Natural killer cell (primary cell): ENCODE measurements around the gene CRACR2A. TPM values are rescaled to one million over a fixed set of nuclear protein-coding genes. Genes with fewer than 3 reads are reported as not detected.

Experiments used
- ATAC-seq, 3 donors: fragments of 150-1000 bp in 2 of 3; fragments of 200-7000 bp in 1 of 3; cut with Tn5 transposase; 1 replicate in 1 of 3; 2 replicates in 2 of 3; pipeline ENCODE4 v1.10.0; 2021; ENCODE audit warnings: mild to moderate bottlenecking in 2 of 3, moderate library complexity in 2 of 3
- DNase-seq, 2 donors: peaks; one replicate each; pipeline versions ENCODE4 v3.0.0 to v3.0.0-alpha.2; 2013 to 2021; ENCODE audit warnings: mixed read lengths in 1 of 2
- H3K27ac ChIP-seq: one replicate; pipeline ENCODE4 v1.5.1; 2013; ENCODE audit warnings: mild to moderate bottlenecking, low read length
- H3K27me3 ChIP-seq: one replicate; pipeline ENCODE4 v1.6.1; 2013; ENCODE audit warnings: low read length; ENCODE audit not compliant: control insufficient read depth, insufficient read depth
- H3K36me3 ChIP-seq: one replicate; pipeline ENCODE4 v1.6.1; 2013; ENCODE audit warnings: low read length; ENCODE audit not compliant: control insufficient read depth, insufficient read depth
- H3K4me1 ChIP-seq: one replicate; pipeline ENCODE4 v1.6.1; 2013; ENCODE audit warnings: low read length; ENCODE audit not compliant: control insufficient read depth, insufficient read depth
- H3K4me3 ChIP-seq: one replicate; pipeline ENCODE4 v1.5.1; 2013; ENCODE audit warnings: low read length
- H3K9me3 ChIP-seq: one replicate; pipeline ENCODE4 v1.6.1; 2013; ENCODE audit warnings: low read length; ENCODE audit not compliant: control insufficient read depth, insufficient read depth
- H3K27ac Mint-ChIP-seq, 2 donors: one replicate each; pipeline ENCODE4 v1.8.0; 2022; ENCODE audit warnings: mild to moderate bottlenecking in 2 of 2, mixed read lengths in 2 of 2, moderate library complexity in 1 of 2
- H3K27me3 Mint-ChIP-seq, 2 donors: one replicate each; pipeline ENCODE4 v1.8.0; 2022; ENCODE audit warnings: low read depth in 2 of 2, mixed read lengths in 2 of 2
- H3K36me3 Mint-ChIP-seq: one replicate; pipeline ENCODE4 v1.8.0; 2022; ENCODE audit warnings: mixed read lengths
- H3K4me1 Mint-ChIP-seq, 2 donors: one replicate each; pipeline ENCODE4 v1.8.0; 2022; ENCODE audit warnings: mixed read lengths in 2 of 2
- H3K4me3 Mint-ChIP-seq: one replicate; pipeline ENCODE4 v1.8.0; 2022; ENCODE audit warnings: mild to moderate bottlenecking, moderate library complexity, mixed read lengths
- H3K9me3 Mint-ChIP-seq, 2 donors: one replicate each; pipeline ENCODE4 v1.8.0; 2022; ENCODE audit warnings: mixed read lengths in 2 of 2
- WGBS: methylation state at CpG from one replicate; pipeline ENCODE4 v1.1.7; 2013; ENCODE audit warnings: missing lambda C conversion rate; ENCODE audit not compliant: insufficient coverage; 5-methylcytosine and 5-hydroxymethylcytosine counted together
- intact Hi-C: fragments of 100-400 bp; cut with micrococcal nuclease; formaldehyde crosslinking; loops from one replicate; pipeline ENCODE4 v1.14.2; 2022
- total RNA-seq, 4 donors: library from RNA; stranded (reverse); fragments of 120-200 nt in 1 of 4; gene quantifications; one replicate each; pipeline versions ENCODE4 v1.2.3 to v1.2.4, GENCODE V29; 2013 to 2022
- TF ChIP-seq, protein P1 (sequence below): fragments of 200-600 bp; IDR thresholded peaks from one replicate; pipeline ENCODE4 v1.8.0; 2022; ENCODE audit warnings: antibody characterized with exemption

The CRACR2A gene
- total RNA-seq, 3 donors from 2014 or later (not counting 1 experiment from before 2014, with no cell fraction given), result 59.8 to 94.4 (median 80.5) TPM

DNA sequence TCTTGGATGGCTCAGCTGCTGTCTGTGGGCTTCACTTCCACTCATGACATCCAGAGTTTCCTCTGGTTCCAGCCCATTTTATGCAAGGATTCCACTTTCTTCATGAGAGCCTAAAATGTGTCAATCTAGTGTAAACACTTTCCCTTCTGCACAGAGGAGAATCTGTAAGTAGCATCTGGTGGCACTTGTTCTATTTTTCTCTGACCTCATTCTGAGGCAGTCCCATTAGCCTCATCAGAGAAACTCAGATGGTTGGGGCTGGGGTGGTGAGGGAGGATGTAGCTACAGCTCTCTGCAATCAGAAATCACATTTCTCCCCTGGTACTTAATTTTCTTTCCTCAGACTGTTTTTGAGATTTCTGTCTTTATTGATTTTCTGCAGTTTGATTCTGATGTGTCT is 180.3 kb downstream of the CRACR2A start:
- H3K9me3 Mint-ChIP-seq, result no peaks in the 10 kb centered on the region
- no peak overlapping the region for H3K27ac Mint-ChIP-seq
- DNase-seq (no peak), ATAC-seq (no peak)
- no peaks in the 10 kb centered on the region for H3K4me1 ChIP-seq
- no peak overlapping the region for H3K4me3 Mint-ChIP-seq
- no peaks in the 10 kb centered on the region for H3K27me3 ChIP-seq
- no peaks in the 10 kb centered on the region for H3K36me3 ChIP-seq
- intact Hi-C loops, result no loop called here
- peaks cover 9 to 14% of the 10 kb centered on the region in 2 donors for H3K27me3 Mint-ChIP-seq
- no peaks in the 10 kb centered on the region for H3K9me3 ChIP-seq
- no peaks in the 10 kb centered on the region for H3K4me1 Mint-ChIP-seq
- H3K36me3 Mint-ChIP-seq, result no peaks in the 10 kb centered on the region
- TF ChIP-seq, protein P1, sequence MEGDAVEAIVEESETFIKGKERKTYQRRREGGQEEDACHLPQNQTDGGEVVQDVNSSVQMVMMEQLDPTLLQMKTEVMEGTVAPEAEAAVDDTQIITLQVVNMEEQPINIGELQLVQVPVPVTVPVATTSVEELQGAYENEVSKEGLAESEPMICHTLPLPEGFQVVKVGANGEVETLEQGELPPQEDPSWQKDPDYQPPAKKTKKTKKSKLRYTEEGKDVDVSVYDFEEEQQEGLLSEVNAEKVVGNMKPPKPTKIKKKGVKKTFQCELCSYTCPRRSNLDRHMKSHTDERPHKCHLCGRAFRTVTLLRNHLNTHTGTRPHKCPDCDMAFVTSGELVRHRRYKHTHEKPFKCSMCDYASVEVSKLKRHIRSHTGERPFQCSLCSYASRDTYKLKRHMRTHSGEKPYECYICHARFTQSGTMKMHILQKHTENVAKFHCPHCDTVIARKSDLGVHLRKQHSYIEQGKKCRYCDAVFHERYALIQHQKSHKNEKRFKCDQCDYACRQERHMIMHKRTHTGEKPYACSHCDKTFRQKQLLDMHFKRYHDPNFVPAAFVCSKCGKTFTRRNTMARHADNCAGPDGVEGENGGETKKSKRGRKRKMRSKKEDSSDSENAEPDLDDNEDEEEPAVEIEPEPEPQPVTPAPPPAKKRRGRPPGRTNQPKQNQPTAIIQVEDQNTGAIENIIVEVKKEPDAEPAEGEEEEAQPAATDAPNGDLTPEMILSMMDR, result no peak
- no peak overlapping the region for H3K4me3 ChIP-seq
- H3K27ac ChIP-seq, result no peak overlapping the region

DNA sequence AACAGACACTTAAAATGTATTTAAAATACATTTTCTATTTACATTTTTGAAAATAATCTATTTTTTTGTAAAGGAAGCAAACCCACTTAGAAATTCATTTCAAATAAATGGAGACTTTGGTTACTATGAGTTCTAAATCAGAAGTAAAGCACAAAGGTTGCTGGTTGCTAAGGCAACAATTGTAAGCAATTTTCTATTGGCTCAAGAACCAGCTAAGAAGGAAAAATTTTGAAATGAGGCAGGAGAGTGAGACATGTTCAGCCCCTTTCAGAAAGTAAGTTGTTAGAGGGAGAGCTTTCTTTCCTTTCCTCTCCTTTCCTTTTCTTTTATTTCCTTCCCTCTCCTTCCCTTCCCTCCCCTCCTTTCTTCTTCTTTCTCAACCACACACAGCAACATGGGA is 181.2 kb downstream of the CRACR2A start:
- H3K9me3 Mint-ChIP-seq, result no peaks in the 10 kb centered on the region

DNA sequence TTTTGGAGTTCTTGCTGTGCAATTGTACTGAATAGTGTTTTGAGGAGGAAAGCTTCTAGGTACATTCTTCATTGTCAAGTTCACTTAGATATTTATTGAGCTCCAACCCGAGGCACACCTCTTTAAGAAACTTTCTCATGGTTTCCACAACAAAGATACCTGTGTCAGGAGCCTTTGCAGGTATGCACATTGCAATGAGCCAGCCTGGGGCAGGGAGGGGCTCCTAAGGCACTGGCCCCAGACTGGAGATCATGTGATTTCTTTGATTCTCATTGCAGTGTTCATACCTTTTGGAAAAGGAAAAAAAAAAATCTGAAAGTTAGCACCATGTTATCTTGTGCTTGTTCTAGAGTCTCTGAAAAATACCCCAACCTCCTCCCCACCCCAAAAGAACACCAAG is 181.6 kb downstream of the CRACR2A start:
- Histone ChIP-seq H3K9me3 (no peaks in the 10 kb centered on the region), H3K27ac (no peak overlapping the region), H3K27me3 (no peaks in the 10 kb centered on the region), H3K4me3 (no peak overlapping the region), H3K4me1 (no peaks in the 10 kb centered on the region), H3K36me3 (no peaks in the 10 kb centered on the region)
- Mint-ChIP-seq H3K4me3 (no peak overlapping the region), H3K27me3 (peaks cover 9 to 13% of the 10 kb centered on the region in 2 donors), H3K4me1 (no peaks in the 10 kb centered on the region), H3K9me3 (no peaks in the 10 kb centered on the region), H3K27ac (no peak overlapping the region), H3K36me3 (no peaks in the 10 kb centered on the region)
- DNase-seq (no peak), ATAC-seq (no peak)
- intact Hi-C loops, result no loop called here
- TF ChIP-seq, protein P1, result no peak
- 30% methylated on average over 1 of the region's 1 CpG for WGBS

More for the DNA sequence above, 181.2 kb downstream of the CRACR2A start:
- H3K36me3 Mint-ChIP-seq, result no peaks in the 10 kb centered on the region
- H3K4me3 Mint-ChIP-seq, result no peak overlapping the region
- H3K27me3 Mint-ChIP-seq, result peaks cover 9 to 14% of the 10 kb centered on the region in 2 donors
- no peak overlapping the region for H3K4me3 ChIP-seq
- no peaks in the 10 kb centered on the region for H3K9me3 ChIP-seq
- H3K36me3 ChIP-seq, result no peaks in the 10 kb centered on the region
- no peaks in the 10 kb centered on the region for H3K4me1 ChIP-seq
- intact Hi-C loops, result no loop called here
- H3K27ac Mint-ChIP-seq, result no peak overlapping the region
- H3K27ac ChIP-seq, result no peak overlapping the region
- no peaks in the 10 kb centered on the region for H3K4me1 Mint-ChIP-seq
- TF ChIP-seq, protein P1, result no peak
- ATAC-seq, result no peak
- H3K27me3 ChIP-seq, result no peaks in the 10 kb centered on the region
- no peak for DNase-seq

DNA sequence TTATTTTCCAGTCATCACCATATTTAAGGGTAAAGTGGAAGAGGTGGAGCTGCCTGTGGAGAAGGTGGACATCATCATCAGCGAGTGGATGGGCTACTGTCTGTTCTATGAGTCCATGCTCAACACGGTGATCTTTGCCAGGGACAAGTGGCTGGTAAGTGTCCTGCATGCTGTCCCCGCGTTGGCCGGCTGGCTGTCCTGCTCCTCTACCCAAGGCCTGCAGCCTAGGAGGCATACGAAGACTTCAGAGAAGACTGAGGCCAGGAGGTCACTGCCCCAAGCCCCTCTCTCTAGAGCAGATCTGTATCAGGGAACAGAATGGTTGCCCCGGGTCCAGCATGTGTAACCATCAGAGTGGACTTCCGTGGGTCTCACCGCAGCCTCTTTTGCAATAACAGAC is 184.2 kb downstream of the CRACR2A start:
- Mint-ChIP-seq H3K27me3 (peaks cover 15 to 16% of the 10 kb centered on the region in 2 donors), H3K27ac (no peak overlapping the region), H3K9me3 (no peaks in the 10 kb centered on the region), H3K4me1 (no peaks in the 10 kb centered on the region), H3K4me3 (no peak overlapping the region), H3K36me3 (no peaks in the 10 kb centered on the region)
- Histone ChIP-seq H3K9me3 (no peaks in the 10 kb centered on the region), H3K4me1 (no peaks in the 10 kb centered on the region), H3K36me3 (no peaks in the 10 kb centered on the region), H3K4me3 (no peak overlapping the region), H3K27me3 (no peaks in the 10 kb centered on the region), H3K27ac (no peak overlapping the region)
- 94% methylated on average over 9 of the region's 9 CpGs for WGBS
- TF ChIP-seq, protein P1, result no peak
- intact Hi-C loops, result no loop called here
- DNase-seq, result no peak
- ATAC-seq, result no peak
